Measurements from ENCODE around the gene CRYGB.
"Not testable (repeated sequence)": the region's sequence is repeated elsewhere in the genome, so short reads cannot be mapped to it uniquely, and the experiment has no call there.

Gene CRYGB

DNA sequence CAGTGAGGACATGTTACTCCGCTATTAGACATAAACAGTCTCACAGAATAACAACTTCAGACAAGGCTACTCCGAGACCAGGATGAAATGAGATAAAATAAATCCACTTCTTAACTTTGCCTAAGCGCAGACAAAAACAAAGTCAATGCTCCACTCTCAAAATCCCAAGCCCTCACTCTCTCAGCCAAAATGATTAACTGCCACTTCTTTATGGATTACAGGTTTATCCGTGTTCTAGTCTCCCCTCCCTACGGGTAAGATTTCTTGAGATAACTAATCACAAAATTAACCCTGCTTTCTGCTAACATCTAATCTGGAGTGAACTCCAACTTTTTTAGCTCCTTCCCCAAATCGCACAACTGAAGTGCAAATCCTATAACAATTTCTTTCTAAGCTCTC lies 15.2 kb downstream of the CRYGB start:
- no peaks in the 10 kb centered on the region for H3K36me3 ChIP-seq (ENCODE audit: control insufficient read depth, insufficient read depth, low read length)
- no peak overlapping the region for H3K27ac ChIP-seq (ENCODE audit: low read depth, low read length)
- no peaks in the 10 kb centered on the region for H3K4me1 ChIP-seq (ENCODE audit: control insufficient read depth, insufficient read depth, low read length)
- no peaks in the 10 kb centered on the region for H3K9me3 ChIP-seq (ENCODE audit: control insufficient read depth, insufficient read depth, low read depth, low read length)
- no peak overlapping the region for H3K4me3 ChIP-seq (ENCODE audit: low read depth, low read length)
- no peak overlapping the region for H3K9ac ChIP-seq (ENCODE audit: low read length)
- H3K27me3 ChIP-seq (ENCODE audit: control insufficient read depth, insufficient read depth, low read length) = no peaks in the 10 kb centered on the region

DNA sequence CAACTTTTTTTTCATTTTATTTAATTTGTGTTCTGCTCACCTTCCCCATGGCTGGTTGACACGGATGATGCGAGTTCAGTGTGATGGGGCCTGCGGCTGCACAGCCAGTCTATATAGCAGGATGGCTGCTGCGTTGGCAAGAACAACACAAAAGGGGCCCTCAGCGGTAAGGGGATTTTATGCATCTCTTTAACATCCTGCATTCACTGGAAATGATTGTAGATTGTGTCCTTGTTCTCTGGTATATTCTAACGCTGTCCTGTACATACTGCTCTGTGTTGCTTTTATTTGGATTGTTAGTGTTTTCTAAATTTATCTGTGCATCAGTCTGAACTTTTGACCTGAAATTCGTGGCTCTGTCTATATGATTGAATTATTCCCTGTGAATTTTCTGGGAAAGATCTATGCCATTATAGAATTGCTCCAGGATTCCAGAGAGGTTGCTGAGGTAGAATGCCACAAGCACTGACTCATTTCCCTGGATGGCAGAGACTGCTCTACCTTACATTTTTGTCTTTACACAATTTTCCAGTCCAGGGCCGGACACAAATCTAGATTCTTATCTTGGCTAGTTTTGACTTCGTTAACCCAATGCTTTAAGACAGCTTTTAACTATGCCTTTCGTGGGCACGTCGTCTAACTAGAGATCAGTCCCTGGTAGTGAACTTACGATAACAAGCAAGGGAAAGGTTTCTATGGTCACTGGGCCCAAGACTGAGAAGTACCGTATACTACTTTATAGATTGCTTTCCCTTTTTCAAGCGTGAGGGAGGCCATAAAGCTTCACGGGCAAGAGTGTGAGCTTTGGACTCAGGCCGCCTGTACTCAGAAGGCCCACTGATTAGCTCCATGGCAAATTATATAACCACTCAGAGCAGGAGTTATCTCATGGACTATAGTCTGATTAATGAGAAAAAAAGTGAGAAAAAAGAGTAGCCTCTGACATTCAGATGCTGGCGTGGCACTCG lies 15.9 kb downstream of the CRYGB start, which contains the start of gene CRYGC:
TSS of gene CRYGC (minus strand) at position 85 of the 968 bp plus-strand sequence. CDS start at position 49, 36 bp downstream.
- no peak within 1 kb of the TSS for H3K27ac ChIP-seq (ENCODE audit: low read depth, low read length)
- H3K9me3 ChIP-seq (ENCODE audit: control insufficient read depth, insufficient read depth, low read depth, low read length) = no peaks in the 10 kb centered on the region
- H3K27me3 ChIP-seq (ENCODE audit: control insufficient read depth, insufficient read depth, low read length) = no peaks in the 10 kb centered on the region
- H3K4me3 ChIP-seq (ENCODE audit: low read depth, low read length) = no peak within 1 kb of the TSS
- no peaks in the 10 kb centered on the region for H3K4me1 ChIP-seq (ENCODE audit: control insufficient read depth, insufficient read depth, low read length)
- H3K9ac ChIP-seq (ENCODE audit: low read length) = no peak within 1 kb of the TSS
- H3K36me3 ChIP-seq (ENCODE audit: control insufficient read depth, insufficient read depth, low read length) = no peaks in the 10 kb centered on the region

GRCh38 chr2:208128136-208128535 lies 17.8 kb downstream of the CRYGB start:
- no peak overlapping the region for H3K9ac ChIP-seq (ENCODE audit: low read length)
- H3K27ac ChIP-seq (ENCODE audit: low read depth, low read length) = no peak overlapping the region
- H3K36me3 ChIP-seq (ENCODE audit: control insufficient read depth, insufficient read depth, low read length) = no peaks in the 10 kb centered on the region
- no peaks in the 10 kb centered on the region for H3K27me3 ChIP-seq (ENCODE audit: control insufficient read depth, insufficient read depth, low read length)
- H3K9me3 ChIP-seq (ENCODE audit: control insufficient read depth, insufficient read depth, low read depth, low read length) = no peaks in the 10 kb centered on the region
- H3K4me3 ChIP-seq (ENCODE audit: low read depth, low read length) = no peak overlapping the region
- no peaks in the 10 kb centered on the region for H3K4me1 ChIP-seq (ENCODE audit: control insufficient read depth, insufficient read depth, low read length)

- Histone ChIP-seq H3K27ac (ENCODE audit: low read depth, low read length) (no peak overlapping the region), H3K9ac (ENCODE audit: low read length) (no peak overlapping the region), H3K4me3 (ENCODE audit: low read depth, low read length) (no peak overlapping the region), H3K36me3 (ENCODE audit: control insufficient read depth, insufficient read depth, low read length) (no peaks in the 10 kb centered on the region), H3K9me3 (ENCODE audit: control insufficient read depth, insufficient read depth, low read depth, low read length) (no peaks in the 10 kb centered on the region), H3K4me1 (ENCODE audit: control insufficient read depth, insufficient read depth, low read length) (no peaks in the 10 kb centered on the region), H3K27me3 (ENCODE audit: control insufficient read depth, insufficient read depth, low read length) (no peaks in the 10 kb centered on the region)
These were observed 18.9 kb downstream of the CRYGB start for GRCh38 chr2:208127090-208127489.

GRCh38 chr2:208125251-208125650 lies 20.7 kb downstream of the CRYGB start:
- H3K36me3 ChIP-seq (ENCODE audit: control insufficient read depth, insufficient read depth, low read length) = no peaks in the 10 kb centered on the region
- H3K4me1 ChIP-seq (ENCODE audit: control insufficient read depth, insufficient read depth, low read length) = no peaks in the 10 kb centered on the region
- no peak overlapping the region for H3K9ac ChIP-seq (ENCODE audit: low read length)
- no peak overlapping the region for H3K27ac ChIP-seq (ENCODE audit: low read depth, low read length)
- no peaks in the 10 kb centered on the region for H3K27me3 ChIP-seq (ENCODE audit: control insufficient read depth, insufficient read depth, low read length)
- H3K9me3 ChIP-seq (ENCODE audit: control insufficient read depth, insufficient read depth, low read depth, low read length) = no peaks in the 10 kb centered on the region
- H3K4me3 ChIP-seq (ENCODE audit: low read depth, low read length) = no peak overlapping the region

- H3K9me3 ChIP-seq (ENCODE audit: control insufficient read depth, insufficient read depth, low read depth, low read length); H3K27ac ChIP-seq (ENCODE audit: low read depth, low read length); H3K36me3 ChIP-seq (ENCODE audit: control insufficient read depth, insufficient read depth, low read length); H3K27me3 ChIP-seq (ENCODE audit: control insufficient read depth, insufficient read depth, low read length); H3K9ac ChIP-seq (ENCODE audit: low read length); H3K4me1 ChIP-seq (ENCODE audit: control insufficient read depth, insufficient read depth, low read length): not testable (repeated sequence)
- H3K4me3 ChIP-seq (ENCODE audit: low read depth, low read length) = peak within 1 kb of the TSS; percentile 38; the same call in 1 of the 2 replicates
These were observed 21.8 kb downstream of the CRYGB start, which contains the start of gene CRYGD for GRCh38 chr2:208124013-208124715. Gene CRYGD, minus strand, starts transcription at chr2:208124524. Its CDS starts 51 bp downstream, at chr2:208124473.

GRCh38 chr2:208122248-208122647 lies 23.7 kb downstream of the CRYGB start:
- Histone ChIP-seq H3K4me1 (ENCODE audit: control insufficient read depth, insufficient read depth, low read length) (no peaks in the 10 kb centered on the region), H3K27ac (ENCODE audit: low read depth, low read length) (no peak overlapping the region), H3K36me3 (ENCODE audit: control insufficient read depth, insufficient read depth, low read length) (no peaks in the 10 kb centered on the region)

DNA sequence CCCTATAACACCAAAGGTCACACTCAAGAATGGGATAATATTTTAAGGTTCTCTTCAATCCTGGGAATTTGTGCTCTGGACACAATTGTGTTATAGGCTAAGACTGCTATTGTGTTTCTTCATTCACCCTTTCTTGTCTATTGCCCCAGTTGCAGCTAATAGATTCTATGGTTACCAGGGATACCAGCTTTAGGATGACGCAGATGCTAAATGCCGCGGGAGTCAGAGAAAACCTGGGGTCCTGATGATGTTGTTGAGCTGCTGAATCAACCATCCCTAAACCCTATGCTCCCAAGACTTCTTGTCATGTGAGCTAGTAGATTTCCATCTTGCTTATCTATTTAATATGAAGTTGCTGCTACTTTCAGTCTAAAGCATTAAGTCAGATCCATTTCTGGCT lies 27.0 kb downstream of the CRYGB start:
- H3K36me3 ChIP-seq (ENCODE audit: control insufficient read depth, insufficient read depth, low read length) = no peaks in the 10 kb centered on the region
- H3K9ac ChIP-seq (ENCODE audit: low read length) = no peak overlapping the region
- no peaks in the 10 kb centered on the region for H3K27me3 ChIP-seq (ENCODE audit: control insufficient read depth, insufficient read depth, low read length)
- no peaks in the 10 kb centered on the region for H3K4me1 ChIP-seq (ENCODE audit: control insufficient read depth, insufficient read depth, low read length)
- no peaks in the 10 kb centered on the region for H3K9me3 ChIP-seq (ENCODE audit: control insufficient read depth, insufficient read depth, low read depth, low read length)
- no peak overlapping the region for H3K27ac ChIP-seq (ENCODE audit: low read depth, low read length)
- no peak overlapping the region for H3K4me3 ChIP-seq (ENCODE audit: low read depth, low read length)

More at GRCh38 chr2:208122248-208122647, 23.7 kb downstream of the CRYGB start:
- Histone ChIP-seq H3K9ac (ENCODE audit: low read length) (no peak overlapping the region), H3K27me3 (ENCODE audit: control insufficient read depth, insufficient read depth, low read length) (no peaks in the 10 kb centered on the region), H3K4me3 (ENCODE audit: low read depth, low read length) (no peak overlapping the region), H3K9me3 (ENCODE audit: control insufficient read depth, insufficient read depth, low read depth, low read length) (no peaks in the 10 kb centered on the region)

- peaks cover 11% of the 10 kb centered on the region for H3K4me1 ChIP-seq (ENCODE audit: control insufficient read depth, insufficient read depth, low read length)
- not testable (repeated sequence) for H3K9me3 ChIP-seq (ENCODE audit: control insufficient read depth, insufficient read depth, low read depth, low read length); H3K4me3 ChIP-seq (ENCODE audit: low read depth, low read length); H3K27me3 ChIP-seq (ENCODE audit: control insufficient read depth, insufficient read depth, low read length); H3K9ac ChIP-seq (ENCODE audit: low read length); H3K27ac ChIP-seq (ENCODE audit: low read depth, low read length); H3K36me3 ChIP-seq (ENCODE audit: control insufficient read depth, insufficient read depth, low read length)
These were observed 28.6 kb downstream of the CRYGB start for GRCh38 chr2:208117390-208117789.

DNA sequence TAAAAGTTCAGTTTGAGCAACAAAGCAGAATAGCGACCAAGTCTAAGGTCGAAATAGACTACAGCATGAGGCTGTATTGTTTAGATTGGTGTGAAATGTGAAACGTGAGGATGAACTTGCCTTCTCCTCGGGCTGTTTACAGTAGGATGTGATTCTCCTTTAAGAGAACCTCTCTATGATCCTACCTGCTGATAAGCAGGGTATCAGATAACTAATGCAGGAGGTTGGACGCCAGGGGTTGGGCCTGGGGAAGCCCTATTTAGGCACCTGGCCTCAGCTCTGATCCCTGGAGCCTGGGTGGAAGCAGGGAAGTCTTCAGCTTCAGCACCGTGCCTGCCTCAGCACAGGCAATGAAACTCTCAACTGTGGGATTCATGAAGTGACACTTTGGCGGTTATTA lies 33.0 kb downstream of the CRYGB start:
- peak overlapping the region; percentile 38; the same call in 1 of the 2 replicates for H3K4me3 ChIP-seq (ENCODE audit: low read depth, low read length)
- no peaks in the 10 kb centered on the region for H3K36me3 ChIP-seq (ENCODE audit: control insufficient read depth, insufficient read depth, low read length)
- H3K9me3 ChIP-seq (ENCODE audit: control insufficient read depth, insufficient read depth, low read depth, low read length) = no peaks in the 10 kb centered on the region
- H3K9ac ChIP-seq (ENCODE audit: low read length) = no peak overlapping the region
- no peak overlapping the region for H3K27ac ChIP-seq (ENCODE audit: low read depth, low read length)
- H3K4me1 ChIP-seq (ENCODE audit: control insufficient read depth, insufficient read depth, low read length) = peaks cover 13% of the 10 kb centered on the region
- no peaks in the 10 kb centered on the region for H3K27me3 ChIP-seq (ENCODE audit: control insufficient read depth, insufficient read depth, low read length)

DNA sequence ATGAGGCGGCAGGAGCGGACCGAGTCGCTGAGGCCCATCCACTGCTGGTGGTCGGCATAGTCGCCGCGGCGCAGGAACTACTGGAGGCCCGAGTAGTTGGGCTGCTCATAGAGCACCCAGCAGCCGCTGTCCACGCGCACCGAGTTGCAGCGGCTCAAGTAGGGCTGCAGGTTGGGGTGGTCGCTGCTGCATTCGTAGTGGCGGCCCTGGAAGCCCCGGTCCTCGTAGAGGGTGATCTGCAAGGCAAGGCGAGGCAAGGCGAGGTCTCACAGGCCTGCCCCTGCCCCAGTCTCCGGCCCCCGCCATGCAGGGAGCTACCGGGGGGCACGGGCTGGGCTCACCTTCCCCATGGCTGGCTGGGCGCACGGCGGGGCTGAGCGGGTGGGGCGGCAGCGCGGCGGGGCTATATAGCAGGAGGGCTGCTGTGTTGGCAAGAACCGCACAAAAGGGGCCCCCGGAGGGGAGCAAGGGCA lies 33.6 kb downstream of the CRYGB start:
- peak overlapping the region; percentile 38; the same call in 1 of the 2 replicates for H3K4me3 ChIP-seq (ENCODE audit: low read depth, low read length)
- not testable (repeated sequence) for H3K27ac ChIP-seq (ENCODE audit: low read depth, low read length); H3K9me3 ChIP-seq (ENCODE audit: control insufficient read depth, insufficient read depth, low read depth, low read length); H3K27me3 ChIP-seq (ENCODE audit: control insufficient read depth, insufficient read depth, low read length); H3K36me3 ChIP-seq (ENCODE audit: control insufficient read depth, insufficient read depth, low read length); H3K9ac ChIP-seq (ENCODE audit: low read length)
- peaks cover 13% of the 10 kb centered on the region for H3K4me1 ChIP-seq (ENCODE audit: control insufficient read depth, insufficient read depth, low read length)

All from HUES6 (cell line).